Measurements from ENCODE around the gene SYT8.
A peak's percentile ranks its signal among the peaks of the same experiment; 100 is the strongest.
"Not testable (repeated sequence)": the region's sequence is repeated elsewhere in the genome, so short reads cannot be mapped to it uniquely, and the experiment has no call there.

SYT8 gene, protein sequence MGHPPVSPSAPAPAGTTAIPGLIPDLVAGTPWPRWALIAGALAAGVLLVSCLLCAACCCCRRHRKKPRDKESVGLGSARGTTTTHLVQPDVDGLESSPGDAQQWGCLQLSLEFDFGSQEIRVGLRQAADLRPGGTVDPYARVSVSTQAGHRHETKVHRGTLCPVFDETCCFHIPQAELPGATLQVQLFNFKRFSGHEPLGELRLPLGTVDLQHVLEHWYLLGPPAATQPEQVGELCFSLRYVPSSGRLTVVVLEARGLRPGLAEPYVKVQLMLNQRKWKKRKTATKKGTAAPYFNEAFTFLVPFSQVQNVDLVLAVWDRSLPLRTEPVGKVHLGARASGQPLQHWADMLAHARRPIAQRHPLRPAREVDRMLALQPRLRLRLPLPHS

DNA sequence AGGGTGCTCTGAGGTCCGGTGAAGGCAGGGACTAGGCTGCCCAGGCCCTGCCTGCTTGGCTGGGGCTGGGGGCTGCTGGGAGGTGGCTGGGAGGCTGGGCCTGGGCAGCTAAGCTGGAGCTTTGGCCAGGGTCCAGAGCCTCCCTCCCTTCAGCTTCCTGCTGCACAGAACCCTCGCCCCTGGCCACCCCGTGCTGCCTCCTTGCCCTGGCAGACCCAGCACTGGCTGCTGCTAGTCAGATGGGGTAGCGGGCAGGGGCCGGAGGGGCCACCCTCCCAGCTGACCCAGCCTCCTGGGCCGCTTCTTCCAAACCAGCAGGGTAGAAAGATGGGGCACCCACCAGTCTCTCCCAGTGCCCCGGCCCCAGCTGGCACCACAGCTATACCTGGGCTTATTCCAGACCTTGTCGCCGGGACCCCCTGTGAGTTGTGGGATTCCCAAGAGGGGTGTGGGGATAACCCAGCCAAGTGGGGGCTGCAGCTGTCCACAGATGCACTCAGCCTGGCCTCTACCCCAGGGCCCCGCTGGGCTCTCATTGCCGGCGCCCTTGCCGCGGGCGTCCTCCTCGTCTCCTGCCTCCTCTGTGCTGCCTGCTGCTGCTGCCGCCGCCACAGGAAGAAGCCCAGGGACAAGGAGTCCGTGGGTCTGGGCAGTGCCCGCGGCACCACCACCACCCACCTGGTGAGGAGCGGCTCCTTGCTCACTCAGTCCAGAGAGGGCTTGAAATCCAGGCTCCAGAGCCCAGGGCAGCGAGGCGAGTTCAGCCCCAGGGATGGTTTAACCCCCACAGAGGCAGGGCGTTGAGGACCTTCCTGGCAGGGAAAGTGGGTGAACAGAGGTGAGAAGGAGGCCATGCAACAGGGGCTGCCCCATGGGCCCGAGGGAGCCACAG is at the start of gene SYT8:
SYT8 (plus strand) TSS at position 212 of the 892 bp plus-strand sequence; CDS start at position 328, 116 bp downstream.
- no peak for DNase-seq

DNA sequence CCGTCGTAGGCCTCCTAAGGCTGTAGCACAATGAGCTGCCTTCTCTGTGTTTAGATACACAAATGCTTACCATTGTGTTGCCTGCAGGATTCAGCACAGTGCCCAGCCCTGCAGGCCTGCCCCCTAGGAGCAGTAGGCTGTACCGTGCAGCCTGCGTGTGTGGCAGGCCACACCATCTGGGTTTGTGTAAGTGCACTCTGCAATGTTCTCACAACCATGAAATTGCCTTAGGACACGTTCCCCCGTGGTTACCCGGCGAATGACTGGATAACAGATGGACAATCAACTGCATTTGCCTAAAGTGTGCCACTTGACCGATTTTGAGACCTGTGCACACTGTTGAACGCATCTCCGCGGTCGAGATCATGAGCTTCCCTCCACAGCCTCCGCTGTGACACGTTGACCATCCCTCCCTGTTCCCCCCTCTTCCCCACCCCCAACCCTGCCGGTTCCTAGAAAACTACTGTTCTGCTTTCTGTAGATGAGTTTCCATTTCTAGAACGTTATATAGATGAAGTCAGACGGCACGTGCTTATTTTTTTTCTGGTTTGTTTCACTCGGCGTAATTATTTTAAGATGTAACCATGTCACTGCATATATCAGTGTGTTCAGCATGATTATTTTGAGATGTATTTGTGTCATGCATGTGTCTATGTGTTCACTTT is 48.9 kb upstream of the SYT8 start:
- no peak for DNase-seq

DNA sequence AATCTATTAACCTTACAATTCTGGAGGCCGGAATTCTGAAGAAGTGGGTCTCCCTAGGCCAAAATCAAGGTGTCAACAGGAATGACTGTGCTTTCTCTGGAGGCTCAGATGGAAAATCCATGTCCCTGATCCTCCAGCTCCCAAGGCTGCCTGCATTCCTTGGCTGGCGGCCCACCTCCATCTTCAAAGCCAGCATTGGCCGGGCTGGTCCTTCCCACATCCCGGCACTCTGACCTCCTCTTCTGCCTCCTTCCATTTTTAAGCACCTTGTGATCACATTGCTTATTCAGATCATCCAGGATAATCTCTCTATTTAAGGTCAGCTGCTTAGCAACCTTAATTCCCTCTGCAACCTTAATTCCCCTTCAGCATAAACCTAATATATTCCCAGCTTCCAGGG is 48.3 kb upstream of the SYT8 start:
- DNase-seq = no peak

DNA sequence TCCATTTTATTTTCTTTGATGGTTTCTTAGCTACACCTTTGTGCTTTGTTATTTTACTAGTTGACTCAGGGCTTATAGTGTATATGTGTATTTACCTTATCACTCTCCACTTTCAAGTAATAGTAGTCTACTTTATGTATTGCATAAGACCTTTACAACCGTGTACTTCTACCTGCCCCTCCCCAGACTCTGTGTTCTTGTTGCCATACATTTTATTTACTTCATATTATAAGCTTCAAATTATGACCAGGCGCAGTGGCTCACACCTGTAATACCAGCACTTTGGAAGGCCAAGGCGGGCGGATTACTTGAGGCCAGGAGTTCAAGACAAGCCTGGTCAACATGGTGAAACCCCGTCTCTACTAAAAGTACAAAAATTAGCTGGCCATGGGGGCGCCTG is 42.9 kb upstream of the SYT8 start:
- DNase-seq = no peak

DNA sequence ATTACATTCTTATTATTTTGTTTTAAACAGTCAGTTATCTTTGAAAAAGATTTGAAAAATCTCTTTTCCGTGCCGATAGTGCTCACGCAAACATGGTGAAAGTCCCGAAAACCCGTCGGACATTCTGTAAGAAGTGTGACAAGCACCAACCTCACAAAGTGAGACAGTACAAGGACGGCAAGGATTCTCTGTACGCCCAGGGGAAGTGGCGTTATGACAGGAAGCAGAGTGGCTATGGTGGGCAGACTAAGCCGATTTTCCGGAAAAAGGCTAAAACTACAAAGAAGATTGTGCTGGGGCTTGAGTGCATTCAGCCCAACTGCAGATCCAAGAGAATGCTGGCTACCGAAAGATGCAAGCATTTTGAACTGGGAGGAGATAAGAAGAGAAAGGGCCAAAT is 42.3 kb upstream of the SYT8 start:
- peak; percentile 24 for DNase-seq

DNA sequence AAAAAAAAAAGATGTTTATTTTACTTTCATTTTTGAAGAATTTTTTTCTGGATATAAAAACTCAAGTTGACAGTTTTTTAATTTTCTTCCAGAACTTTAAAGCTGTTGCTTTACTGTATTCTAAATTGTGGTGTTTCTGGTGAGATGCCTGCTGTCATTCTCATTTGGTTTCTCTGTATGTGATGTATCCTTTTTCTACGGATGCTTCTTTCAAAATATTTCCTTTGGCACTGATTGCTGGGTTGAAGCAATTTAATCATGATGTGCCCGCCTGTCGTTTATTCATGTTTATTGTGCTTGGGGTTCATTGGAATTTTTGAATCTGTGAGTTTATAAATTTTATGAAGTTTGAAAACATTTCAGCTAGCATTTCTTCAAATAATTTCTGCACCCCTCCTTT is 41.7 kb upstream of the SYT8 start:
- DNase-seq = no peak

DNA sequence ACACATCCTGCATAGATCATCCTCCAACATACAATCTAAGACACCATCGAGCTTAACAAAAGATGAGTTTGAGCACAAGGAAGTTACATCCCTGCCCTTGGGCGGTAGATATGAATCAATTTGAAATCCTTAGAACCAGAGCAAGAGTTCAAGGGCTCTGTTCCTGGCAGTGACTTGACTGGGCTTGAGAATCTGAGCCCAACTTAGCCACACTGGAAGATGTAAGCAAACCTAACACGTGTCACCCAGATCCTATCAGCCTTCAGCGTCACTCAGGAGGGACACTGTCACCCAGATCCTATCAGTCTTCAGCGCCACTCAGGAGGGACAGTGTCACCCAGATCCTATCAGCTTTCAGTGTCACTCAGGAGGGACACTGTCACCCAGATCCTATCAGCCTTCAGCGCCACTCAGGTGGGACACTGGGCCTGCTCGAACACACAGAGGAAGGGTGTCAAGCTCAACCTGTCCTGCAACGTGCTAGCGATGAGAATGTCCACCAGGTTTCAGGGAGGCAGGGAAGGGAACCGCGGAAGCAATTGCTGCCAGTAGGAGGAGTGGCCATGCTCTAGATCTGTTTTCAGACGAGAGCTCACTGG is 38.3 kb upstream of the SYT8 start:
- DNase-seq = no peak

DNA sequence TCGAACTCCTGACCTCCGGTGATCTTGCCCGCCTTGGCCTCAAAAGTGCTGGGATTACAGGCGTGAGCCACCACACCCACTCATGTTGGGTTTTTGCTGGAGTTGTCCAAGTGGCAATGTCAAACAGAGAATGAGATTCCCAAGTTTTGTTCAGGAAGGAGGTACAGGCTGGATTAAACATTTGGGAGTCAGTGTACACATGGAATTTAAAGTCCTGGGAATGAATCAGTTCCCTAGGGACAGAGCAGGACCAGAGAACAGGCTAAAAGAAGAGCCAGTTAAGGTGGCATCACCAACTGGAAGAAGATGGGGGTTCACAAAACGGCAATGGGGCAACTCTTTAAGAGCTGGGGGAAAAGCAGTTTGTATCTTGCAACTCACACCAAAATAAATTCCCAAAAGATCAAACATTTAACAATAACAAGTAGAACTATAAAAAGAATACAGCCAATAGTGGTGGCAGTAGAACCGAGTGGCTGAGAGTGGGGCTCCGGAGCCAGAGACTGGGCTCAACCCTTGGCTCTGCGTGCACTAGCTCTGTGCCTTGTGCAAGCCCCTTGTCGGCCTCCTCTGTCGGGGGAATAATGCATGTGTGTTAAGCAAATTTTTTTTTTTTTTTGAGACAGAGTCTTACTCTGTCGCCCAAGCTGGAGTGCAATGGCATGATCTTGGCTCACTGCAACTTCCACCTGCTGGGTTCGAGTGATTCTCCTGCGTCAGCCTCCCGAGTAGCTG is 37.2 kb upstream of the SYT8 start:
- DNase-seq = no peak

DNA sequence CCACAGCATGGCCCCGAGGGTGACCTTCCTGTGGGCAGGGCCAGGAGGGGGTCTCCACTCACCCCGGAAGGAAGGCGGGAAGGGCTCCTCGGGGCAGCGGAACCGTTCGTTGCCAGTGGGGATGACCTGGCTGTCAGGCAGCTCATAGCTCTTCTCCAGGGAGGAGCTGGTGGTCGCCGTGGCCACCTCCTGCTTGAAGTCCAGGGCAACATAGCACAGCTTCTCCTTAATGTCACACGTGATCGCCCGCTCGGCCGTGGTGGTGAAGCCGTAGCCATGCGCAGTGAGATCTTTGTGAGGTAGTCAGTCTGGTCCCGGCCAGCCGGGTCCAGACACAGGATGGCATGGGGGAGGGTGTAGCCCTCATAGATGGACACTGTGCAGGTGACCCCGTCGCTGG is 31.5 kb upstream of the SYT8 start:
- no peak for DNase-seq

DNA sequence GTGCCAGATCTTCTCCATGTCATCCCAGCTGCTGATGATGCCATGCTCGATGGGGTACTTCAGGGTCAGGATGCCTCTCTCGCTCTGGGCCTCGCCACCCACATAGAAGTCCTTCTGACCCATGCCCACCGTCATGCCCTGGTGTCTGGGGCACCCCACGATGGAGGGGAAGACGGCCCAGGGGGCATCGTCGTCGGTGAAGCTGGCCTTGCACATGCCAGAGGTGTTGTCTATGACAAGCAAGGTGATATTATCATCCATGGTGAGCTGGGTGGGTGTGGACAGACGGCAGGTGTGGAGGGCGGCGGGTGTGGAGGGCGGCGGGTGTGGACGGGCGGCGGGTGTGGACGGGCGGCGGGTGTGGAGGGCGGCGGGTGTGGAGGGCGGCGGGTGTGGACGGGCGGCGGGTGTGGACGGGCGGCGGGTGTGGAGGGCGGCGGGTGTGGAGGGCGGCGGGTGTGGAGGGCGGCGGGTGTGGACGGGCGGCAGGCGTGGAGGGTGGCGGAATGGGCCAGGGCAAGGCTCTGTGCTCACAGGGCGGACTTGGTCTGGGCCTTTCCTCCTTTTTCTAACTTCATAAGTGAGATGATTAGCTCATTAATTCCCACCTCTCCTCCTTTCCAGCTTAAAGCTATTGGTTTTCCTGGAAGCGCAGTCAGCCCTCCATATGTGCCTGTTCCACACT is 30.8 kb upstream of the SYT8 start:
- DNase-seq = not testable (repeated sequence)

DNA sequence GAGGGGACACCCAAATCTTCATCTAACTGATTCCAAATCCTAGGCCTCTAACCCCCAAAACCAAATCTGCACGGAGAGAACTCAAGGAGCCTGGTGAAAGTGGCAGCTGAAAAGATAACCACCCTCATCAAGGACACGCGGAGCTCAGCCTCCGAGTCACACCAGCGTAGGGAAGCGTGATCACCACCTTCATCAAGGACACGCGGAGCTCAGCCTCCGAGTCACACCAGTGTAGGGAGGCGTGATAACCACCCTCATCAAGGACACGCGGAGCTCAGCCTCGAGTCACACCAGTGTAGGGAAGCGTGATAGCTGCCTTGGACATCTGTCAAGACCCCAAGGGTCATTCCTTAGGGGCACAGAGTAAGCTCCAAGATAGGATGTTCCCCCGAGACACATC is 29.3 kb upstream of the SYT8 start:
- no peak for DNase-seq

DNA sequence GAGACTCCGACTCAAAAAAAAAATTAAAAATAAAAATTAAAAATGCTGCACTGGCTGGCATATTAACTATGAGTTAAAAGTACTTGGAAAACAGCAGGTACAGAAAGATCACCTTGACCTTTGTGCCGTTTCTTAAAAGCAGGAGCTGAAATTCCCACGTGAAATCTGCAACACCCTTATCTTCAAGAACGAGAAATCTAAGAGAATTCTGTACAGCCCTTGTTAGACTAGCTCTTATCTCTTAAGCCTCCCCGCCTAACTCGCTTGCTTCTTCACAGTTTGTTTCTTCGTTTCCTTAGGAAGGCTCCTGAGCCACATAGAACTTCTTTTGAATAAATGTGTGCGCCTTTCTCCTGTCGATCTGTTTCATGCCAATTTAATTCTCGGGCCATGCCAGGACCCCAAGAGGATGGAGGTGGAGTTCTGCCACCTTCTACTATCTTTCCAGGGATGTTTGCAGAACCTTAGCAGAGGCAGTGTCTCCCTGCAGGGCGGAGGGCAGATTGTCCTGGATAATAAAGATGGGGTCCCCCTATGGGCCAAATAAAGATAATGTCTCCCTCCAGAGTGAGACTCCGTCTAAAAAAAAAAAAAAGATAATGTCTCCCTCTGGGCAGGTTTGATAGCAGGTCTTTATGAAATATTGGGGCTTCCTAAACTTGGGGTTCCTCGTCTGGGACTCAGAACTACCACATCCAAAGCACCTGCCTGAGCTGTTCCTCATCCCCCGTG is 27.4 kb upstream of the SYT8 start:
- DNase-seq = no peak

DNA sequence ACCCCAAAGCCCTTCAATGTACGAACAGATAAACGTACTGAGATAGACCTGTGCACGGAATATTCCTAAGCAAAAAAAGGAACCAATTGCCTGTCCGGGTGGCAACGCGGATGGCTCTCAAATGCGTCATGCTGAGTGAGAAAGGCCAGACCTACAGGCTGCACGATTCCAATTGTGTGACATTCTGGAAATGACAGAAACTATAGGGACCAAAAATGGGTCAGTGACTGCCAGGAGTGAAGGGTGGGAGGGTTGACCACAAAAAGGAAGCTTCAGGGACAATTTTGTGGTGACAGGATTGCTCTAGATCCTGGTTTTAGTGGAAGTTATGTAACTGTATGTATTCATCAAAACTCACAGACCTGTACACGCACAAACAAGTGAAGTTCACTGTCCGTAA is 24.0 kb upstream of the SYT8 start:
- peak; percentile 32 for DNase-seq

DNA sequence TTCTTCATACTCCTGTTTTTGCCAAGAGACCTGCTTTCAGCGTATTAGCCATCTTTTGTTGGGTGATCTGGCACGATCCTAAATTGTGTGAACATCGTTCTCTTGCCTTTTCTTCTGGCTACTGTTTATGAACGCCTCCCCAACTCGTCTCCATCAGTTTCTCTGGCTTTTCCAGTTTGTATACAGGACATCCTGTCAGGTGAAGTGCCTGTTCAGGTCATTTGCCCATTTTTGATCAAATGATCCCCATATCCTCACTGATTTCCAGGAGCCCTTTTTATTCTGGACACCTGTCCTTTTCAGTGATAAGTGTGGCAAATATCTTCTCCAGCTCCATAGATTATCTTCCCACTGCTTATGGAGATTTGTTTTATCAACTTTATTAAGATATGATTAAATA is 22.5 kb upstream of the SYT8 start:
- no peak for DNase-seq

DNA sequence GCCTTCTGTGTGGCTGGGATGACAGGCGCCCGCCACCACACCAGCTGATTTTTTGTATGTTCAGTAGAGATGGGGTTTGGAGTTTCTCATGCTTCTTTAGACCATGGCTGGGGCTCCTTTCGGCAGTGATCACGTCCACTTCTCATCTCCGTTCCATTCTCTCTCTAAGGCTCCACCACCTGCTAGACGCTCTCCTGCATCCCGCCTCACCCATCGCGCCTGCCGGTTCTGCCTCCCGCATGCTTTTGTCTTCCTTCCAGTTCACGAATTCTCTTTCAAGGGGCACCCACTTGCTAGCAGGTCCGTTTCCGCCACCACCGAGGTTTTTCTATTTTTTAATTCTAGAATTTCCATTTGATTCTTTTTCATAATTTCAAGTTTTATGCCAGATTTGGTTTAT is 22.0 kb upstream of the SYT8 start:
- DNase-seq = no peak

DNA sequence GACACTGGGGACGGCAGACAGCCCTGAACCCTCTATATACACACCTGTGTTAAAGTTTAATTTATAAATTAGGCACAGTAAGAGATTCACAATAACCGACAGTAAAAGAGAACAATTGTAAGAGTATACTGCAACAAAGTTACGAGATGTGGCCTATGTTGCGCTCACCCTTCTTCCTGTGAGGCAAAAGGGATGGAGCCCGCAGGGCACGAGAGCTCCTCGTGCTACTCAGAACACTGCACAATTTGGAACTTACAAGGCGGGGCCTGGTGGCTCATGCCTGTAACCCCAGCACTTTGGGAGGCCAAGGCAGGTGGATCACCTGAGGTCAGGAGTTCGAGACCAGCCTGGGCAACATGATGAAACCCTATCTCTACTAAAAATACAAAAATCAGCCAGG is 21.4 kb upstream of the SYT8 start:
- not testable (repeated sequence) for DNase-seq

DNA sequence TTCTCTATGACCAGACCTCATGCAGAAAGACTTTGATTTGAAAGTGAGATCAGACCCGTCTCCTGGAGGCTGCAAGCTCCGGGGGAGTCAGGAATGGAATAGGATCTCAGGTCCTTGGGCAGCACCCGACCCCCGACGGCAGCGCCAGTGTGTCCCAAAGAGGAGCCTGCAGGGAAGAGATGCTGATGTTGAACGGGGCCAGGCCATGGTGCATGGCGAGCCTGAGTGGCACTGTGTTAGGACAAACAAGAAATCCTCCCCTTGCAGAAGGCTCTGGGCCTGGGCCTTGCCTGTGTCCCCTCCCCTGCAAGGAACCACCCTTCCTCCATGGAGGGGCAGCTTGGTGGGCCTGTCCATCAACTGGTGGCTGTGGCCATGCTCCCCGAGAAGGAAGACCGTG is 20.1 kb upstream of the SYT8 start:
- DNase-seq = no peak

DNA sequence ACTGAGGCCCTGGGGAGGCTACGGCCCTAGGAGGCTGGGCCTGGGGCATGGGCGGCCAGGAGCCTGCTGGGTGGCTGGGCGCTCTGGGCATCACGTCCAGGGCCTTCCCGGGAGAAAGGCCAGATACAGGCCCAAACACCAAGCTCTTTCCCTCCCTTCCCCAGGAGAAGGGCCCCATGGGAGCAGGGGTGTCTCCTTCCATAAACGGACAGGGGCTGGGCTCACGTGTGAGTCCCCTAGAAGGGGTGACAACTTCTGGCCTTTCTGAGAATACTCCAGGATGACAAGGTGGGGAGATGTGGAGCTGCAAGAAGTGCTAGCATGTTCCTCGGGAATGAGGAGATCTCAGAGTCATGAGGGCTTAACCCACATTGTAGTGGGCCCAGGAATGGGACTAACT is 19.5 kb upstream of the SYT8 start:
- no peak for DNase-seq

DNA sequence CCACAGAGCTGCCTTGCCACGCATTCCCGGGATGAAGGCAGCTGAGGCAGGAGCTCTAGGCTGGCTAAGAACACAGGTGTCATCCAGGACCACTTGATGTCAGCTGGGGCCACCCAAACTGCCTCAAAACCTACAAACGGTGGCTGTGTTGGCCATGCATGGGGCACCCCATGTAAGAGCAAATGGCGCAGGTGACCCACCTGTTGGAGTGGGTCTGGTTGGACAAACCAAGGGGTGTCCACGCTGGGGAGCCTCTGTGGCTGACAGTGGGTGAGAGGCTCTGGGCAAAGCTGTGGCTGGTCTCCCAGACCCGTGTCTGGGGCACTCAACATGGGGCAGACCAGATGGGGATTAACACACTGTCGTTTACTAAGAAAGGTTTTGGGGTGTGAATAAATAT is 19.0 kb upstream of the SYT8 start:
- no peak for DNase-seq

DNA sequence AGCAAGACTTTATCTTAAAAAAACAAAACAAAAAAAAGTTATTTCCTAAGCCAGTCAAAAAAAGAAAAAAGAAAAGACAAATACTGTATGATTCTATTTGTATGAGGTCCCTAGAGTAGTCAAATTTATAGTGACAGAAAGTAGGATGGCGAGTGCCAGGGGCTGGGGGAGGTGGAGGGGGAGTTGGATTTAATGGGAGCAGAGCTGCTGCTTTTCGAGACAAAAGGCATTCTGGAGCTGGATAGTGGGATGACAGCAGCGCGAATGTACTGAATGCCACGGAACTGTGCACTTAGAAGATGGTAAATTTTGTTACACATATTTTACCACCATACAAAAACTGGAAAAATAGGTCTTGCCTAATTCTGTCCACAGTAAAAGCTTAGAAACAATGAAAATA is 17.8 kb upstream of the SYT8 start:
- DNase-seq = no peak

DNA sequence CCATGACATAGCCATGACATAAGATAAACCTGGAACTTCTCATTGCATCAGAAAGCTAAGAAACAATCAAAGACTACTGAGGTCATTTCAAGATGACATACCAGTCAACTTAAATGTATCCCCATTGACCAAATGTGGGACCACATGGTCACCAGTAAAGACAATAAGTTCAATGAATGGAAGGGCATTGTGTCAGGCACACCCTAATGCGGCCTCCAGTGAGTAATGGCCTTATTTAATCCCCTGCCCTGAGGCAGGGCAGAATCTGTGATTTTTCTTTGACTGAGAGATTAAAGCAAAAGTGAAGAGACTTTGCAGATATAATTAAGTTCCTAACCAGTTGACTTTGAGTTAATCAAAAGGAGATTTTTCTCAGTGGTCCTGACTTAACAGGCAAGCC is 17.3 kb upstream of the SYT8 start:
- no peak for DNase-seq

All from GF-D8 (cell line).